Activated gamma-delta T cell treated with anti-CD3 and anti-CD28 coated beads, Interleukin-2, amount 50 U/mL, for 16 hours (primary cell): ENCODE measurements around the gene PYURF.

ENCODE experiments used
- DNase-seq: peaks from one replicate; pipeline ENCODE4 v3.0.0-alpha.2; 2020; ENCODE audit warnings: low read depth

The PYURF gene

GRCh38 chr4:88511236-88511635 is 12.3 kb downstream of the PYURF start:
- DNase-seq: no peak

DNA sequence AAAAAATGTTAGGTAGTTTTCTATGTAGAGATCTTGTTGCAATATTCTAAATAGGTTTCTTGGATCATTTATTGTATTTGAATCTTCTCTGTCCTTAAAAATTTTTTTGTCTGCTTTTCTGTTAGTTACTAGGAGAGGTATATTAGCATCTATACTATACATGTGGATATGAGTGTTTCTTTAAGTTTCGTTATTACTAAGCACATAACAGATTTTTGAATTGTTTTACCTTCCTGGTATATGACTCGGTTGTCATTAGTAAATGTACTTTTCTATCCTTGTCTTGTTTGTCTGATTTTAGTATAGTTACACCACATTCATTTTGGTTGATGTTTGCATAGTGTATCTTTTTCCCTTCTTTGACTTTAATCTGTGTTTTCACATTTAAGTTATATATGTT is 20.2 kb downstream of the PYURF start:
- no peak for DNase-seq

DNA sequence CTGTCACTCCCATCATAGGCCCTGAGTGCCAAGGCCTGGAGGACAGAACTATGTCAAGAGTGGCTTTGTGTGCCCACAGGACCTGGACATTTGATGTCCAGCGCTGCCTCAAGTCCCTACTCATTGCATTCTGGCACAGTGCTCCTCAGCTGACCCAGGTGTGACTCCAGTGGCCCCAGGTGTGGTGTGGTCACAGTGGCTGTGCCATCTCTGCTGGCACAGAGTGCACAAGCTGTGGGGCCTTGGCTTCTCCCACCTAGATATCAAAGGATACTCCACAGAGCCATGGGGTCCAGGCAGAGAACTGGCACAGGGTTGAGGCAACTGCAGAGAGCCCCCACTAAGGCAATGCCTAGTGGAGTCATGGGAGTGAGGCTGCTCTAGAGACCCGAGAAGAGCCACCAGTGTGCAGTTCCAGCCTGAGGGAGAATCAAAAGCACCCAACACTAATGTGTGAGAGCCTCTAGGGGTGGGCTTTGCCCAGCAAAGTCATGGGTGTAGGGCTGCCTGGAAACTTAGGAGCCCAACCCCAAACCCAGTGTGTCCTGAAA is 25.6 kb downstream of the PYURF start:
- no peak for DNase-seq

GRCh38 chr4:88489100-88489761 is 34.3 kb downstream of the PYURF start:
- no peak for DNase-seq

- DNase-seq: no peak
These were observed 42.0 kb downstream of the PYURF start for GRCh38 chr4:88481537-88481936.

DNA sequence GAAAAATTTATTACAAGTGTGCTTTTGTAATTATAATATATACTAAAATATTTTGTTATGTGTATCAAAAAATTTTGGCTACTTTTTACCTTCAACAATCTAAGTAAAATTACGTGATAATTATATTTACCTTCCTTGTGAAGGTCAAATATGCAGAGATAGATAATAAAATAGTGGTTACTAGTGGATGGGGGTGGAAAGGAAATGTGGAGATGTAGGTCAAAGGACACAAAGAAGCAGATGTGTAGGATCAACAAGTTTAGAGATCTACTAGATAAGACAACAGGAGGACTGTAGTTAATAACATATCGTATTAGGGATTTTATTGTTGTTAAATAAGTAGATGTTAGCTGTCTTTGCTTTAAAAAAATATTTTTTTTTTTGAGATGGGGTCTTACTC is 45.3 kb downstream of the PYURF start:
- no peak for DNase-seq

GRCh38 chr4:88477229-88477860 is 46.2 kb downstream of the PYURF start:
- no peak for DNase-seq
